Measurements from ENCODE around the gene ITGB5.

DNA sequence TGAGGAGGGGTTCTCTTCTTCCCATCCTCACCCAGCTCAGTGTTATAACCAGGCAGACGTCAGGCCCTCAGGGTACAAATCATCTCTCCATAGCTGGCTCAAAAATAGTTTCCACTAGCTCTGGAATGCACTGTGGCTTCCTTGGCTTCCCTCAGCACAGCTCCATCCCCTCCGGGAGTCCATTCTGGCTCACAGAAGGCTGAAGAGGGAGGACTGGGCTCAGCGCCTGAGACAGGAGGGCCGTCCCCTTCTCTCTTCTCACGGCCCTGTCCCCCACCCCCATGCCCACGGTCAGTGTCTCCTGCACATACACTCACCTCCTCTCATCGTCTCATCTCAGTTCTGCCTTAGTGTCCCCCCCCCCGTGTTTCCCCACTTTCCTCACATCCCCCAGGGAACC, 106.8 kb downstream of the ITGB5 start:
- TF ChIP-seq POLR2AphosphoS5 (IDR thresholded peaks at IDR 0.05; ENCODE audit: low read depth, low read length) = no peak
- TF ChIP-seq POLR2A (IDR thresholded peaks at IDR 0.05; ENCODE audit: low read depth, low read length) = no peak
- TF ChIP-seq TAF1 (IDR thresholded peaks at IDR 0.05; ENCODE audit: low read depth, low read length) = no peak
- no peak for TF ChIP-seq SPI1 (IDR thresholded peaks at IDR 0.05; ENCODE audit: low read depth, low read length)
- no peak for TF ChIP-seq POU2F2 (IDR thresholded peaks at IDR 0.05; ENCODE audit: low read depth, low read length)
- no peak for TF ChIP-seq PAX5 (IDR thresholded peaks at IDR 0.05; ENCODE audit: insufficient read depth, low read length, severe bottlenecking)
